ENCODE data around the gene GASK1A.

- TF ChIP-seq CTCF (IDR thresholded peaks at IDR 0.05) = no peak
- no peak for TF ChIP-seq POLR2A (IDR thresholded peaks at IDR 0.05)
Observed at GRCh38 chr3:43054754-43055153, 75.6 kb downstream of the GASK1A start.

Data from body of pancreas (tissue), 4 donors.